ENCODE results near the gene FZD2.
"Not testable (repeated sequence)": the region's sequence is repeated elsewhere in the genome, so short reads cannot be mapped to it uniquely, and the experiment has no call there.

Gene FZD2

GRCh38 chr17:44556832-44557606 is at the start of gene FZD2:
FZD2 (plus strand) TSS chr17:44557484; CDS start chr17:44557689, 205 bp downstream.
- DNase-seq: peak in 51 of 56 donors; percentile 4 to 79 (median 51)

DNA sequence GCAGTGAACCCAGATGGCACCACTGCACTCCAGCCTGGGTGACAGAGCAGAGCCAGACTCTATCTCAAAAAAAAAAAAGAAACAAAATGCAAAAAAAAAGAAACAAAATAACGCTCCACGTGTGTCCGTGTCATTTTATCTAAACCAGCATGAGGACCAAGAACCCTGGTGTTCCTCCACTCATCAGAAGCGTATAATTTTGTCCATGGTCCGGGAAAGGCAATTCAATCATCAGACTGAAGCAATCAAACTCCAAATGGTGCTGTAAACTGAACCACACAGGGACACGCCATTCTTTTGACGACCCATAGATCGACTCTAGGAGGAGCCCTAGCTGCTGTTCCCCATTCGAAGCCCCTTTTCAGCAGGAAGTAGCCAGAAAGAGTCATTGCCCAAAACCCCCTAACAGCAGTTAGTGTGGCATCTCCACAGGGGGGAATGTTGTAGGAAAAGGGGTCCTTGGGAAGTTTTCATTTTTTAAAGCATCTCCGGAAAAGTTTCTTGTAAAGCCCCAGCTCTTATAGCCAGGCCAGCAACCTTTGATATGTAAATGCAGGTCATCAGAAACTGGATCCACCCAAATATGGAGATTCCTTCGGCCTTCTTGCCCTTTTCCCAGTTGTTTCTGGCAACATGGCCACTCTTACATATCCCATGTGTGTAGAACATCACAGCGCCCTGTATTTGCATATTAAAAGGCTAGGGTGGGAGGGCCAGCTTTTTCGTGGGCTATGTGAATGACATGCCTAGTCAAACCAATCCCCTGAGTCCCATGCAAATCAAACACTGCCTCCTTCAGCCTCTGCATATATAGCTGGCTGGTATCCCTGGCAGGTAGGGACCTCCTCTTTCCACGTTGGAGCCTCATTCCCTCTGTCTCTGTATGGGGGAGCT is 45.8 kb upstream of the FZD2 start:
- DNase-seq: not testable (repeated sequence)

DNA sequence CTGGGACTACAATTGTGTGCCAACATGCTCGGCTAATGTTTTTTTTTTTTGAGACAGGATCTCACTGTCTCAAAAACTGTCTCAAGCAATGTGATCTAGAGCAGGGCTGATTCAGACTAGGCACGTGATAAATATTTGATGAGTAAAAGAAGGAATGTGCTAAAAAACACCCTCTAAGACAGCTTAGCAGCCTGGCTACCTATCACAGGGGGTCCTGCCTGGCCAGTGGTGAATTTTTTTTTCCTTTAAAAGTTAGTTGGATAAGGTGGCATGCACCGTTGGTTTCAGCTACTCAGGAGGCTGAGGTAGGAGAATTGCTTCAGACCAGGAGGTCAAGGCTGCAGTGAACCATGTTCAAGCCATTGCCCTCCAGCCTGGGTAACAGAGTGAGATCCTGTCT is 39.3 kb upstream of the FZD2 start:
- DNase-seq: no peak

DNA sequence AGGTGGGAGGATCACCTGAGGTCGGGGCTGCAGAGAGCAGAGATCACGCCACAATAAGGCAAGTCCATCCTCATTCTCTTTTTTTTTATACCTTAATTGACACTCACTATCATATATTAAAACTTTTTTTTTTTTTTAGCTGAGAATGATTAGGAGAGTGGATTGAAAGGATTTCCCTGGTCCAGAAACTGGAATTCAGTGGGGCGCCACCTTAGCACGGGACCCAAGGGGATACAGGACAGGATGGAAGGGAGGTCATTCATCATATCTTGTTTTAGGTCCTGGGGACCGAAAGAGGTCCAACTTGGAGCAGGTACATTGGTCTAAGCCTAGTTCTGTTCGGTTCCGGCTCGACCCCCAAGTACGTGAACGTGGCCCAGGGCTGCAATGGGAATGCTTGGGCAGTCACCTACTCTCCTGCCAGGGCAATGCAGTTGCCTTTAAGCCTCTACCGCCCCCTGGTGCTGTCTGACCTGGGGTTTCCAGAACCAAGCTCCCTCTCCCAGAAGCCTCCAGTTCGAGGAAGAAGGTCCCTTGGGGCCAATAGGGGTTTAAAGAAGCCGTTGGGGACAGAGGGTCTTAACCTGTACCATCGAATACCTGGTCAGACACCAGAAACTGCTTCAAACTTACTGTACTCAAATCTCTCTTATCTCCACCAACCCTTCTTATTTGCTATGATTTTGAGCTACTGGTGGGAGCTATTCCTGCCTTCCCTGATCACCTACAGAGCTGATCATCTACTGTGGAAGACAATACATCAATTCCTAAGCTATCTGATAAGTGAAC is 34.2 kb upstream of the FZD2 start:
- DNase-seq: peak in 4 of 56 donors; percentile 1 to 9 (median 6)

DNA sequence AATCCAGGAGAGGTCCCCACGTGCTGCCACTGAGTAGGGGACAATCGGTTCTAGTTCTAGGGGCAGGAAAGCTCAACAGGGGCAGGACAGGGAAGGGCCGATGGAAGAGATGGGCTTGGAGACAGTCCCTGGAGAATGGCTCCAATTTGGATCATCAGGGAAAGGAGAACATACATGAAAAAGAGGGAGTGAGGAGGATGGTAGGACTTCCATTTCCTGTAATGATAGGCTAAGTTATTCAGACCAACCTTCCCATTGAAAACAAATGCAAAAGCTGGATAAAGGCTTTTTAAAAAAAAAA is 33.7 kb upstream of the FZD2 start:
- no peak for DNase-seq

GRCh38 chr17:44527102-44527501 is 30.2 kb upstream of the FZD2 start:
- DNase-seq: no peak

DNA sequence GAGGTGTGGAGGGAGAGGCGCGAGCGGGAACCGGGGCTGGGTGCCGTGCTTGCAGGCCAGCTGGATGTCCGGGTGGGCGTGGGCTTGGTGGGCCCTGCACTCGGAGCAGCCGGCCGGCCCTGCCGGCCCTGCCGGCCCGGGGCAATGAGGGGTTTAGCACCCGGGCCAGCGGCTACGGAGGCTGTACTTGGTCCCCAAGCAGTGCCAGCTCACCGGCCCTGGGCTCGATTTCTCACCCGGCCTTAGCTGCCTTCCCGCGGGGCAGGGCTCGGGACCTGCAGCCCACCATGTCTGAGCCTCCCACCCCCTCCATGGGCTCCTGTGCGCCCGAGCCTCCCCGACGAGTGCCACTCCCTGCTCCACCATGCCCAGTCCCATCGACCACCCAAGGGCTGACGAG is 29.3 kb upstream of the FZD2 start:
- DNase-seq: no peak

DNA sequence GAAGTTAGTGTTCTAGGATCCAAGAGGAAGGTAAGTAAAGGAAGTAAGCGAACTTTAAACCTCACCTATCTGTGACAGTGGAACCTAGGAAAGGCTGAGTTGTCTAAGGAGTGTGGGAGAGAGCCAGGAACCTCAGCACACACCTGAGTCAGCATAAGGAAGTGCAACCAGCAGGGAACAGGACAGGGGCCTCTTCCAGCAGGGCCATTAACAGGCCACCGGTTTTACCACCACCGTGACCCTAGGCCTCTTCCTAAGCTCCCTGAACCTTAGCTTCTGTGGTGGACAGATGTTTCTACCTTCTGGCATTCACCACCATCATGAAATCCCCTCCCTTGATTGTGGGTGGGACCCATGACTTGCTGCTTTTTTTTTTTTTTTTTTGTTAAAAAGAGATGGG is 27.4 kb upstream of the FZD2 start:
- DNase-seq: no peak

GRCh38 chr17:44530896-44531418 is 26.3 kb upstream of the FZD2 start:
- DNase-seq: peak in 1 of 56 donors; percentile 4

GRCh38 chr17:44533533-44534246 is 23.6 kb upstream of the FZD2 start:
- DNase-seq: peak in 53 of 56 donors; percentile 8 to 87 (median 53)

DNA sequence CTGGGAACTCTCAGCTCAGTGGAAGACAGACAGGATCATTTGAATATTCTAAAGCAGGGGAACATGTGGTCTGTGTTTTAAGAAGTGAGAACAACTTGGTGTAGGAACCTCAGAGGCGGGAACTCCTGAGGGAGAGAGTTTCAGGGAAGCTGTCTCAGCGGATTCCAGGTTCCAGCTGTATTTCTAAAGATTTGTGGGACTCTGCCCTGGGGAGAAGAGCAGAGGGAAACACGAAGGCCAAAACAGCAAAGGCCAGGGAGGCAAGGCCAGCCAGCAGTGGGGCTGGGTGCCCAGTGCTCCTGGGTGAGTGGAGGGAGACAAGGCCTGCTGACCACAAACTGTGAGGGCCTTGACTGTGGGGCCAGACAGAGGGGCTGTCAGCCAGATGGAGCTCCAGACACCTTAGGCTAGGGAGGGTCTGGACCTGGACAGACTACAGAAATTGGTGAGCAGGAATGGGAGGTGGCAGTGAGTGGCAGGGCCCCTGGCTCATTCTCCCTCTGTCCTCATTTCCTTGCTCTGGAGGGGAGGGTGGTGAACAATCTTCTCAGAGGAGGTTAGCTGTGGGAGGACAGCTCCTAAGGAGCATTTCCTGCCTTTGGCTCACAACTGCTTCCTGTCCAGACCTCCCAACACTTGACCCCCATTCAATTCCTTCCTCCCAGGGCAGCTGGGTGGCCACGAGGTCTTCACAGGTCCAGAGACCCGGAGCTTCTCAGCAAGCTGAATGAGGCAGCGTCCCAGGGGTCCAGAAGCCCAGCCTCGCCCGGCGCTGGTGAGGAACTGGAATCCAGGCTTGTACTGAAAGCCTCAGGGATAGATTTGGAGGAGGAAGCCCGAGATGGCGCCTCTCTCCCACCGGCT is 21.0 kb upstream of the FZD2 start:
- peak in 3 of 56 donors; percentile 5 to 13 (median 5) for DNase-seq

- DNase-seq: not testable (repeated sequence)
Measured at GRCh38 chr17:44537922-44538321, 19.4 kb upstream of the FZD2 start.

DNA sequence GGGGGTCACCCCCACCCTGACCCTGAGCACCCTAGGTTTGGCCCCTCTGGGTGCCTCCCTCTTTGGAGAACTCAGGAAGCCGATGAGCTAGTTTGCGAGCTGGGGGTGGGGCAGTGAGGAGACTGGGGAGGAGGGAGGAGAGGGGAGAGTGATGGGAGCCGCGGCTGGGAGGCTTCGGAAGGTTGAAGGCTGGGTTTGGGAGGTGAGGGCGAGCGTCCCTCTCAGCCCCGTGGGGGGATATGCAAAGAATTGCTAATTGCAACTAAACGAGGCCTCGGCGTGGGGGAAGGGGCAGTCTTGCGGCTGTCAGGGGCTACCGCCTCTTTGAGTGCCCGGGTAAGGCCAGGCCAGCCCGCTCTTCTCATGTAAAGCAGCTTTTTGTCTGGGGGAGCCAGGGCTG is 17.6 kb upstream of the FZD2 start:
- peak in 1 of 56 donors; percentile 7 for DNase-seq

GRCh38 chr17:44540246-44541084 is 16.8 kb upstream of the FZD2 start:
- DNase-seq: no peak

DNA sequence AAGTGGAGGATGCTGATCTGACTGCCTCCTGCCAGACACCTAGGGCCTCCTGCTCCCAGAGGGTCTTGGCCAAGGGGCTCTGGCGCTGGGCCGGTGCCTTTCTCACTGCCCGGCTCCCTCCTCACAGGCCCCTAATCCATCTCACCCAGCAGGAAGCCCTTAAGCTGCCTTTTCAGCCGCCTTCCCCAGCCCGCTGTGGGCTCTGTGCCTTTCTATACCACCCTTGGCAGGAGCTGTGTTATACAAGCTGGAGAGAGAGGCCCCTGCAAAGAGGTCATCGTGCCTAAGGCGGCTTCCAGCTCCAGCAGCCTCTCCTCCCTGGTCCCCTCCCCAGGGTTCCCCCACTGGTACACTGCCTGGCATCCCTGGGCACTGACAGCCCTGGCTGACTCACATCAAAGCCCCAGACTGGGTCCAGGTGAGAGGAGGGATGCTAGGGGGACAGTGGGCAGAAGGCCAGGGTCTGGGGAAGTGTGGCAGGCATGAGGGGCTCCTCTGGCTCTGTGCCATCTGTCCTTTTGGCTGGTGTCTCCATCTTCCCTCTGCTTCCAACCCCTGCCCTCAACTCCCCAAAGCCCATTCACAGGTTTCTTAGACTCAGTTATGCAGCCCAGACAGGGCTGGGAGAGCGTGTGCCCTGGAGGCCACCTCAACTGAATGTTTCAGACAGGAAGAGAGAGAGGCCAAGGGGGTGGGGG is 15.3 kb upstream of the FZD2 start:
- no peak for DNase-seq

GRCh38 chr17:44543213-44543904 is 13.9 kb upstream of the FZD2 start:
- no peak for DNase-seq

DNA sequence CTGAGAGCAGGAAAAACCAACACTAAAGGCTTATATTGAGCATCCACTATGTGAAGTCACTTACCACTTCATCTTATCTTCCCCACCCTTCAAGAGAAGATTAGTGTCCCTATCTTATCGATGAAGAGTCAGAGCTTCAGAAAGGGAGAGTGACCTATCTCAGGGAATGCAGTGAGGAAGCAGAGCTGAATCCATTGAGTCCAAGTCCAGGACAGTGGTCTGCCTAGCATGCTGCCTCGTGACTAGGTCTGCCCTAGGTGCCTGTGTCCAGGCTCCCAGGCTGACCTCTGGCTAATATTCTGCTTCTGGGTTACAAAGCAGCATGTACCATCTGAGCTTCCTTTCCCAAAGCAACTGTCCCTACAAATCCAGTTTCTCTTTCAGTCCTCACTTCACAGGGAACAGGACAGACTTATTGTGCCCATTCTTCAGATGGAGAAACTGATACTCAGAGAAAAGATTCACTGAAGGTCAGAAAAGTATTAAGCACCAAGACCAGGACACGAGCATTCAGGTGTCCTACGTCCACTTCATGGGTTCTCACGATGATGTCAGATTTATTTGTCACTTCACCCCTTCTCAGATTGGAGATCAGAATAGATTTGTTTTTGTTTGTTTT is 13.3 kb upstream of the FZD2 start:
- DNase-seq: no peak

All from amygdala (tissue), 56 donors.